Measurements from ENCODE around the gene SLC2A8. TPM values are rescaled to one million over a fixed set of nuclear protein-coding genes. Genes with fewer than 3 reads are reported as not detected.

SLC2A8 gene
- total RNA-seq, 1 experiment from 2014 or later: 13.8 TPM

Other genes with a start within 250 kb of the SLC2A8 start
- gene GARNL3, start 132.4 kb upstream of the SLC2A8 start, total RNA-seq (2014; rRNA removed; shearing (Covaris generic)): 5.8 and 6.3 TPM in 2 replicates
- 11.5 and 13.3 TPM in 2 replicates for gene ZNF79, start 27.2 kb downstream of the SLC2A8 start, total RNA-seq (2014; rRNA removed; shearing (Covaris generic))
- gene RPL12, start 54.2 kb downstream of the SLC2A8 start, total RNA-seq (2014; rRNA removed; shearing (Covaris generic)): 1,716 and 1,722 TPM in 2 replicates
- gene LRSAM1, start 54.3 kb downstream of the SLC2A8 start, total RNA-seq (2014; rRNA removed; shearing (Covaris generic)): 8.5 and 9.6 TPM in 2 replicates
- gene STXBP1, start 215.1 kb downstream of the SLC2A8 start, total RNA-seq (2014; rRNA removed; shearing (Covaris generic)): 20.8 and 63.2 TPM in 2 replicates